NCI-H82 treated with DMSO at 0.1 percent for 48 hours (cell line): ENCODE measurements around the gene KRTAP10-7.

ENCODE experiments used
- DNase-seq: peaks from one replicate; lab custom pipeline; 2025; ENCODE audit not compliant: unreplicated experiment; lab: John Stamatoyannopoulos, UW

KRTAP10-7 gene

GRCh38 chr21:44650973-44651675 lies 50.7 kb downstream of the KRTAP10-7 start:
- DNase-seq, result no peak
